DND-41 (cell line): Measurements from ENCODE around the gene BRIP1.
"Not testable (repeated sequence)": the region's sequence is repeated elsewhere in the genome, so short reads cannot be mapped to it uniquely, and the experiment has no call there.

Experiments used
- ATAC-seq: fragments of 200-7000 bp; cut with Tn5 transposase; 3 replicates; pipeline ENCODE4 v1.9.1; 2021; ENCODE audit warnings: low read depth; ENCODE audit not compliant: insufficient read depth
- DNase-seq: peaks from one replicate; pipeline ENCODE4 v3.0.0-alpha.2; 2020
- H2AFZ ChIP-seq: 2 replicates; pipeline ENCODE4 v1.6.0; 2012; ENCODE audit warnings: low read depth, low read length
- H3K27ac ChIP-seq: 2 replicates; pipeline ENCODE4 v1.5.1; 2012; ENCODE audit warnings: low read length, inconsistent platforms
- H3K27me3 ChIP-seq: fragments of 200-600 bp; sonication (generic); 2 replicates; pipeline ENCODE4 v1.6.0; 2012; ENCODE audit warnings: low read length, mild to moderate bottlenecking, inconsistent platforms; ENCODE audit not compliant: insufficient read depth, poor library complexity
- H3K36me3 ChIP-seq: 2 replicates; pipeline ENCODE4 v1.5.1; 2012; ENCODE audit warnings: low read length, inconsistent platforms; ENCODE audit not compliant: insufficient read depth
- H3K4me1 ChIP-seq: 2 replicates; pipeline ENCODE4 v1.5.1; 2012; ENCODE audit warnings: mild to moderate bottlenecking, low read length; ENCODE audit not compliant: insufficient read depth
- H3K4me2 ChIP-seq: 2 replicates; pipeline ENCODE4 v1.6.0; 2012; ENCODE audit warnings: mild to moderate bottlenecking, moderate library complexity, low read length, inconsistent platforms; ENCODE audit not compliant: insufficient read depth
- H3K4me3 ChIP-seq, 2 experiments: fragments of 200-600 bp in 1 of 2; shearing (Covaris generic) in 1 of 2; 2 replicates each; pipeline ENCODE4 v1.5.1; 2012 to 2016; ENCODE audit warnings: inconsistent platforms in 2 of 2, low read length in 2 of 2, mild to moderate bottlenecking in 2 of 2, low read depth in 1 of 2, moderate library complexity in 1 of 2
- H3K79me2 ChIP-seq: 2 replicates; pipeline ENCODE4 v1.6.0; 2012; ENCODE audit warnings: low read length, inconsistent platforms; ENCODE audit not compliant: insufficient read depth
- H3K9ac ChIP-seq: 2 replicates; pipeline ENCODE4 v1.6.0; 2012; ENCODE audit warnings: low read depth, mild to moderate bottlenecking, inconsistent platforms, low read length, moderate library complexity
- H3K9me3 ChIP-seq: 2 replicates; pipeline ENCODE4 v1.5.1; 2012; ENCODE audit warnings: low read length, moderate library complexity, mild to moderate bottlenecking, inconsistent platforms; ENCODE audit not compliant: insufficient read depth, severe bottlenecking
- H4K20me1 ChIP-seq: 2 replicates; pipeline ENCODE4 v1.6.0; 2012; ENCODE audit warnings: low read length; ENCODE audit not compliant: insufficient read depth
- EZH2 ChIP-seq: IDR thresholded peaks from 3 replicates; pipeline ENCODE4 v1.6.1; 2012; ENCODE audit warnings: borderline replicate concordance, low read depth, mild to moderate bottlenecking, moderate library complexity, low read length, inconsistent platforms; ENCODE audit not compliant: severe bottlenecking
- TF ChIP-seq, protein P1 (sequence below): IDR thresholded peaks from 2 replicates; pipeline ENCODE4 v1.5.1; 2012; ENCODE audit warnings: borderline replicate concordance, low read length, moderate library complexity, mild to moderate bottlenecking; ENCODE audit not compliant: poor library complexity, severe bottlenecking; ENCODE audit errors: extremely low read depth

The BRIP1 gene

DNA sequence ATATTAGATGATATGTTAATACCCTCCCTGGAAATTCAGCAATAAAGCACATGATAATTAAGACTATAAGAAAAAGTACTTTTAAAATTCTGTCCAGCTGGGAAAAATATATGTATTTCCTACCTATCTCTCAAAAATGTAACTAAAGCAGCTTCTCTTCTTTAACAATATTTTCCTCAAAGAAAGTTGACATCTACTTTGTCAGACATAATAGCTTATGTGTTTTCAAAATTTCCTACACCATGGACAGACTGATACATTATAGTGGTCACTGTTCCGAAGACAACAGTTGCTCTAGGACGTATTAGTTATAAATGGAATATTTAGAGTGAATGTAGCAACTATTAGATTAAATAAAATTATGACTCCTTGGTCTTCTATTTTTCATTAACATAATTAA is 140.9 kb downstream of the BRIP1 start:
- no peak overlapping the region for H3K4me3 ChIP-seq
- peaks cover 31% of the 10 kb centered on the region for H3K36me3 ChIP-seq
- H3K9me3 ChIP-seq: peaks cover 11% of the 10 kb centered on the region
- TF ChIP-seq, protein P1, sequence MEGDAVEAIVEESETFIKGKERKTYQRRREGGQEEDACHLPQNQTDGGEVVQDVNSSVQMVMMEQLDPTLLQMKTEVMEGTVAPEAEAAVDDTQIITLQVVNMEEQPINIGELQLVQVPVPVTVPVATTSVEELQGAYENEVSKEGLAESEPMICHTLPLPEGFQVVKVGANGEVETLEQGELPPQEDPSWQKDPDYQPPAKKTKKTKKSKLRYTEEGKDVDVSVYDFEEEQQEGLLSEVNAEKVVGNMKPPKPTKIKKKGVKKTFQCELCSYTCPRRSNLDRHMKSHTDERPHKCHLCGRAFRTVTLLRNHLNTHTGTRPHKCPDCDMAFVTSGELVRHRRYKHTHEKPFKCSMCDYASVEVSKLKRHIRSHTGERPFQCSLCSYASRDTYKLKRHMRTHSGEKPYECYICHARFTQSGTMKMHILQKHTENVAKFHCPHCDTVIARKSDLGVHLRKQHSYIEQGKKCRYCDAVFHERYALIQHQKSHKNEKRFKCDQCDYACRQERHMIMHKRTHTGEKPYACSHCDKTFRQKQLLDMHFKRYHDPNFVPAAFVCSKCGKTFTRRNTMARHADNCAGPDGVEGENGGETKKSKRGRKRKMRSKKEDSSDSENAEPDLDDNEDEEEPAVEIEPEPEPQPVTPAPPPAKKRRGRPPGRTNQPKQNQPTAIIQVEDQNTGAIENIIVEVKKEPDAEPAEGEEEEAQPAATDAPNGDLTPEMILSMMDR: no peak
- no peak for TF ChIP-seq EZH2
- DNase-seq (no peak), ATAC-seq (no peak)
- no peak overlapping the region for H3K9ac ChIP-seq
- no peak overlapping the region for H3K27ac ChIP-seq
- no peaks in the 10 kb centered on the region for H3K4me1 ChIP-seq
- no peaks in the 10 kb centered on the region for H3K27me3 ChIP-seq
- H3K4me2 ChIP-seq: no peak overlapping the region
- H2AFZ ChIP-seq: no peak overlapping the region
- no peaks in the 10 kb centered on the region for H4K20me1 ChIP-seq
- no peaks in the 10 kb centered on the region for H3K79me2 ChIP-seq

DNA sequence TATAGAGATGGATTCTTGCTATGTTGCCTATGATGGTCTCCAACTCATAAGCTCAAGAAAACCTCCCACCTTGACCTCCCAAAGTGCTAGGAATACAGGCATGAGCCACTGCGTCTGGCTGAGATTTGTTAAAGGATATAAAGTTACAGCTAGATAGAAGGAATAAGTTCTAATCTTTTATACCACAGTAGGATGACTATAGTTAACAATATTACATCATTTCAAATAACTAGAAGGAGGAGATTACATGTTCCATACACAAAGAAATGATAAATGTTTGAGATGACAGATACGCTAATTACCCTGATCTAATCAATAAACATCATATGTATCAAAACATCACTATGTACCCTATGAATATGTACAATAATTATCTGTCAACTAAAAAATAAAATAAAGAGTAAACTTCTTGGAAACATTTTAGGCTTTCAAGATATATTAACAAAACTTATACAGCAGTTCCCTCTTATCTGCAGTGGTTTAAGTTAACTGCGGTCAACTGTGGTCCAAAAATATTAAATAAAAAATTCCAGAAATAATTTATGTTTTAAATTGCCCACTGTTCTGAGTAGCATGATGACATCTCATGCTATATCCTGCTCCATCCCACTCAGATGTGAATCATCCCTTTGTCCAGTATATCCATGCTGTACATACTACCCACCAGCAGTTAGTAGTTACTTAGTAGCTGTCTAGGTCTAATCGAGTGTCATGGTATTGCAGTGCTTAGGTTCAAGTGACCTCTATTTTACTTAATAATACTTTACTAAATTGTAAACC is 143.1 kb downstream of the BRIP1 start:
- Histone ChIP-seq H3K27me3 (no peaks in the 10 kb centered on the region), H2AFZ (no peak overlapping the region), H4K20me1 (no peaks in the 10 kb centered on the region), H3K27ac (no peak overlapping the region), H3K79me2 (no peaks in the 10 kb centered on the region), H3K9me3 (peaks cover 22% of the 10 kb centered on the region), H3K4me3 (no peak overlapping the region), H3K36me3 (peaks cover 39% of the 10 kb centered on the region), H3K4me1 (no peaks in the 10 kb centered on the region), H3K4me2 (no peak overlapping the region), H3K9ac (no peak overlapping the region)
- TF ChIP-seq, protein P1: no peak
- TF ChIP-seq EZH2: no peak
- DNase-seq (no peak), ATAC-seq (no peak)

DNA sequence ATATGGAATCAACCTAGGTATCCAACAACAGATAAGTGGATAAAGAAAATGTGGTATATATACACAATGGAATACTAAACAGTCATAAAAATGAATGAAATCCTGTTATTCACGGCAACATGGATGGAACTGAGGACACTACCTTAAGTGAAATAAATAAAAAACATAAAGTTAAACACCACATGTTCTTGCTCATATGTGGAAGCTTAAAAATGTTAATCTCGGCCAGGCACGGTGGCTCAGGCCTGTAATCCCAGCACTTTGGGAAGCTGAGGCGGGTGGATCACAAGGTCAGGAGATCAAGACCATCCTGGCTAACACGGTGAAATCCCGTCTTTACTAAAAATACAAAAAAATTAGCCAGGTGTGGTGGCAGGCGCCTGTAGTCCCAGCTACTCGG is 144.1 kb downstream of the BRIP1 start:
- not testable (repeated sequence) for H2AFZ ChIP-seq, H3K4me2 ChIP-seq, H3K27ac ChIP-seq, H3K79me2 ChIP-seq, H3K27me3 ChIP-seq, ATAC-seq, H4K20me1 ChIP-seq, H3K4me3 ChIP-seq, DNase-seq, H3K9ac ChIP-seq, H3K4me1 ChIP-seq
- H3K9me3 ChIP-seq: peaks cover 22% of the 10 kb centered on the region
- peaks cover 48% of the 10 kb centered on the region for H3K36me3 ChIP-seq

GRCh38 chr17:61718022-61718421 is 145.3 kb downstream of the BRIP1 start:
- TF ChIP-seq, protein P1: no peak
- TF ChIP-seq EZH2: no peak
- Histone ChIP-seq H2AFZ (no peak overlapping the region), H3K27ac (no peak overlapping the region), H3K36me3 (peaks cover 53% of the 10 kb centered on the region), H3K27me3 (no peaks in the 10 kb centered on the region), H3K4me1 (no peaks in the 10 kb centered on the region), H3K79me2 (no peaks in the 10 kb centered on the region), H3K9ac (no peak overlapping the region), H3K4me2 (no peak overlapping the region), H3K4me3 (no peak overlapping the region), H4K20me1 (no peaks in the 10 kb centered on the region), H3K9me3 (peaks cover 22% of the 10 kb centered on the region)
- ATAC-seq (no peak), DNase-seq (no peak)
